ENCODE measurements around the gene LSM14B.

- TF ChIP-seq EZH2phosphoT487 (IDR thresholded peaks at IDR 0.05; ENCODE audit: borderline replicate concordance, low read length): no peak
- TF ChIP-seq, protein P1, sequence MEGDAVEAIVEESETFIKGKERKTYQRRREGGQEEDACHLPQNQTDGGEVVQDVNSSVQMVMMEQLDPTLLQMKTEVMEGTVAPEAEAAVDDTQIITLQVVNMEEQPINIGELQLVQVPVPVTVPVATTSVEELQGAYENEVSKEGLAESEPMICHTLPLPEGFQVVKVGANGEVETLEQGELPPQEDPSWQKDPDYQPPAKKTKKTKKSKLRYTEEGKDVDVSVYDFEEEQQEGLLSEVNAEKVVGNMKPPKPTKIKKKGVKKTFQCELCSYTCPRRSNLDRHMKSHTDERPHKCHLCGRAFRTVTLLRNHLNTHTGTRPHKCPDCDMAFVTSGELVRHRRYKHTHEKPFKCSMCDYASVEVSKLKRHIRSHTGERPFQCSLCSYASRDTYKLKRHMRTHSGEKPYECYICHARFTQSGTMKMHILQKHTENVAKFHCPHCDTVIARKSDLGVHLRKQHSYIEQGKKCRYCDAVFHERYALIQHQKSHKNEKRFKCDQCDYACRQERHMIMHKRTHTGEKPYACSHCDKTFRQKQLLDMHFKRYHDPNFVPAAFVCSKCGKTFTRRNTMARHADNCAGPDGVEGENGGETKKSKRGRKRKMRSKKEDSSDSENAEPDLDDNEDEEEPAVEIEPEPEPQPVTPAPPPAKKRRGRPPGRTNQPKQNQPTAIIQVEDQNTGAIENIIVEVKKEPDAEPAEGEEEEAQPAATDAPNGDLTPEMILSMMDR (conservative IDR thresholded peaks at IDR 0.05; ENCODE audit: low read depth, low read length): no peak
Observed at GRCh38 chr20:62112368-62112767, 9.9 kb upstream of the LSM14B start.
